Retinal pigment epithelial cell (primary cell): ENCODE data around the gene GALNT7.

Experiments used
- DNase-seq: peaks from one replicate; pipeline ENCODE4 v3.0.0-alpha.2; 2010; ENCODE audit warnings: low read depth
- H3K4me3 ChIP-seq: 2 replicates; pipeline ENCODE4 v1.5.1; 2011; ENCODE audit warnings: mild to moderate bottlenecking, low read length, control low read depth, moderate library complexity
- TF ChIP-seq, protein P1 (sequence below): conservative IDR thresholded peaks from 2 replicates; pipeline ENCODE4 v1.5.1; 2011; ENCODE audit warnings: low read depth, low read length, control low read depth, inconsistent platforms

Gene GALNT7

DNA sequence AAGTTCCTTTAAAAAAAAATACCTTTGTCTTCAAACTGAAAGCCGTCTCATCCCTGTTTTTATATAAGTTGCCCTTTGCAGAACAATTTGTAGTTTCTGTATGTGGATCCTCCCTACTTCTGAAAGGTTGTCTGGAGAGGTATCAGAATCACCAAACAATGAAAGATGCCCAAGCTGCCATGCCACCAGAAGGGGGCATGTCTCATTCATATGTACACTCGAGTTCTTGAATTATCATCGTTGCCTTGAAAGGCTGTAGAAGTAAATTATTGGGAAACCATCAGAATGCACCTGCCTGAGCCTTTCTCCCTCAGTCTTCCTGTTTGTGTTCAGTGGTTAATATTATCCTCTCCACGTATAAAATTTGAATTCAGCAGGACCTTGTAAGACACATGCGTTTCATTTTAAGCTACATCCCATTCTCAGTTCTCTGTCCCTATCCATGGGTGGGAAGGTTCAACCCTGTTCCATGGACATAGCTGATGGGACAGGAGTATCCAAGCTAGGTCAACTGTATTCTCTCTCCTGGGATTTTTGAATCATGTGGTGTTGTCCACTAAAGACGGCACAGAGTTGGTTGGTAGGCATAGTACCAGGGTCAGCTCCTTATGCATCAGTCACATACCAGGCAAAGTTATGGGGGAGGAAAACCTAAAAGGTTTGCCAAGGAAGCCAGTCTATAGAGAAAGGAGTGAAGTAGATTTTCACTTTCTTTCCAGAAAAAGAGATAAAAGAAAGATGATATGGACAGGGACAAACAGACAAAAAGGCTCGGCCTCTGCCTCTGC is 24.0 kb downstream of the GALNT7 start:
- H3K4me3 ChIP-seq: no peak overlapping the region
- TF ChIP-seq, protein P1, sequence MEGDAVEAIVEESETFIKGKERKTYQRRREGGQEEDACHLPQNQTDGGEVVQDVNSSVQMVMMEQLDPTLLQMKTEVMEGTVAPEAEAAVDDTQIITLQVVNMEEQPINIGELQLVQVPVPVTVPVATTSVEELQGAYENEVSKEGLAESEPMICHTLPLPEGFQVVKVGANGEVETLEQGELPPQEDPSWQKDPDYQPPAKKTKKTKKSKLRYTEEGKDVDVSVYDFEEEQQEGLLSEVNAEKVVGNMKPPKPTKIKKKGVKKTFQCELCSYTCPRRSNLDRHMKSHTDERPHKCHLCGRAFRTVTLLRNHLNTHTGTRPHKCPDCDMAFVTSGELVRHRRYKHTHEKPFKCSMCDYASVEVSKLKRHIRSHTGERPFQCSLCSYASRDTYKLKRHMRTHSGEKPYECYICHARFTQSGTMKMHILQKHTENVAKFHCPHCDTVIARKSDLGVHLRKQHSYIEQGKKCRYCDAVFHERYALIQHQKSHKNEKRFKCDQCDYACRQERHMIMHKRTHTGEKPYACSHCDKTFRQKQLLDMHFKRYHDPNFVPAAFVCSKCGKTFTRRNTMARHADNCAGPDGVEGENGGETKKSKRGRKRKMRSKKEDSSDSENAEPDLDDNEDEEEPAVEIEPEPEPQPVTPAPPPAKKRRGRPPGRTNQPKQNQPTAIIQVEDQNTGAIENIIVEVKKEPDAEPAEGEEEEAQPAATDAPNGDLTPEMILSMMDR: peak; percentile 32
- no peak for DNase-seq

DNA sequence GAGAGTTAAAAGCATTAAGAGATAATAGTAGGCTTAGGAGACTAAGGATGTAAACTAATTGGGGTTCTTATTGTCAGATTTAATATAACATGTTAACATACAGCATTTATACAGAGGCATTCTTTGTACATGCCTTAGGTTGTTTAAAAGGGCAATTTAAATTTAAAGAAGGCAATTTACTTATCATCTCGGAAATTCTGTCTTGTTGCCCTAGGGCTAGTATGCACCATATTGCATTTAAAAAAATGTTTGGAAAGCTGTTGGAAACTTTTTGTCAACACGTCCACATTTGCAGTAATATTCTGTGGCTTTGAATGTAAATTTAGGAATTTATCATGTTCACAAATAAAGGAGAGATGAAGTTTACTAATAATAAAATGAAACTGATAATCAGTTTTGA is 25.5 kb downstream of the GALNT7 start:
- no peak overlapping the region for H3K4me3 ChIP-seq
- DNase-seq: no peak
- TF ChIP-seq, protein P1: no peak

DNA sequence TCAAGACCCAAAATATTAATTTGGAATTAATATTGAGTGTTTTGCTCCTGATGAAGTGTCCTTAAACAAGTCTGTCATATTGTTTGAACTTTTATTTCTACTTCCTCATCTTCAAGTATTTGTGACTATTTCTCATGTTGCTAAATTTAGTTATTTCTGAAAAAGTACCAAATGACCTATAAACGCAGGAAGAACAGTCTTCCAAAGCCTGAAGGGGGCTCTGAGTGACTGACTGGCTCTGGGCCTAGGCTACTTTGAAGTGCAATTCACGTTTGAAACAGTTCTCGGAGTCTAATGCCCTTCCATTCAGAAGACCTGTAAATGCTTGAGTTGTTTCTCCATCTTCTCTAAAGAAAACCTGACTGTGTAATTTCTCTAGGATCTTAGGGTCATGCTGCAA is 26.5 kb downstream of the GALNT7 start:
- DNase-seq: no peak
- TF ChIP-seq, protein P1: no peak
- H3K4me3 ChIP-seq: no peak overlapping the region

DNA sequence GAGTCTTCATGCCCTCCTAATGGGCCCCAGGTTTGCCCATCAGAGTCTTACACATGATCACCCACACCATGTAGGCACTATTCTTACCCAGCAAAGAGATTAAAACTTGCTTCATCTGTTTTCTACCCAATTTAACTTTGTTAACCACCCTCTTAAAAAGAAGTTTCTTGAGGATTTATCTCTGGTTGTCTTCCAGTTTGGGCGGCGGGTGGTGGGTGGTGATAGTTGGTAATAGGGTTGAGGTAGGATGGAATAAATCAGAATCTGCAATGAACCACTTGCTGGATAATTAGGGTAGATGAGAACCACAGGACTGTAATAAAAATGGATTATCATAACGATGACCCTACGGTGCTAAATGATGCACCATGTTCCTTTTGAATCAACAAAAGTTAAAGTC is 30.9 kb downstream of the GALNT7 start:
- no peak overlapping the region for H3K4me3 ChIP-seq
- no peak for DNase-seq
- TF ChIP-seq, protein P1: no peak

DNA sequence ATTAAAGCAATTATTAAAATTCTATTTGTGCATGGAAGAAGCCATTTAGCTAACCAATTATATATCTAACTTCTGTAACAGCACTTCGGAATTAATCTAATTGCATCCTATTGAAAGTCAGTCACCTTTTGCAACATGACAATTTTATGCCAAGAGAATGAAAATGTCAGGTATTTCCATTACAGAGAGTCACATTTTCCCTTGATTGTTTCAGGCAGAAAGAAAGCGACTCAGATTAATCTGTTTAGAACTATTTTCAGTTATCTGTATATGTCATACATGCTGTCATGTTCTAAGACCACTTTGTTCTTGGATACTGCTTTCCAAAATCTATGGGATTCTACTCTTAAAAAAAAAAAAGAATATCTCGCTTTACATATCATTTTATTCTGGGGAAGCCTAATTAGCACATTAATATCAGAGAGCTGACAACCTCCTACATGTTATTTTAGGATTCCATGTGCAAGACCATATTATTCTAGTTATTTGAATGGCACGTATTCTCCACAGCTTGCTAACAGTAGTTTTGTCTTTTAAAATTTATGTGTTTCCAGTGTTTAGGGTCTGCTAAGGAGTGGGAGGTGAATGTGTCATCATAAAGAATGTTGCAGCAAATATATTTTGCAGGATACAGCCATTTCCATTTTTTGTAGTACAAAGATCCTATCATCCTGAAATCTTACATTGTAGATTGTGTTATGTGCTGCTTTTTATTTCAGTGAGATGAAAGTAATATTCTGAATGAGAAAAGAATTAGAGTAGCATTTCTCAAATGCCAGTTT is 31.7 kb downstream of the GALNT7 start:
- no peak for DNase-seq
- no peak overlapping the region for H3K4me3 ChIP-seq
- TF ChIP-seq, protein P1: no peak

DNA sequence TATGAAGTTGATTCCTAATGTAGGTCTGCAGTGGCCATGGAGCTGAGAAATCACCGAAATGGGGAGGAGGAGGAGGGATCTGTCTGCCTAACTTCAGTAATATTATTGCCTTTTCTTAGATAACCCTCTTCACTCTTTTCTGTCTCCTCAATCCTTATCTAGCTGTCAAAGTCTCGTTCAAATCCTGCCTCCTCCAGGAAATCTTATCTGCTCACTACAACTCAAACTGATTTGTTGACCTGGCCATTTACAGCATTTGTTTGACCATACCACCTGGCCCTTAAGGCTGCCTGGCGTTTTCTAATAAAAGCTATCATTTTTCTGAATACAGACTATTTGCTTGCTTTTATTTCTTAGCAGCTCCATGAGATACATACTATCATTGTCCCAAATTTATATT is 33.8 kb downstream of the GALNT7 start:
- TF ChIP-seq, protein P1: no peak
- DNase-seq: no peak

More for the DNA sequence above, 33.8 kb downstream of the GALNT7 start:
- no peak overlapping the region for H3K4me3 ChIP-seq
